NB4 (cell line): Measurements from ENCODE around the gene VPS29.

Experiments used
- CTCF ChIP-seq: IDR thresholded peaks from one replicate; pipeline ENCODE4 v1.5.1; 2012; ENCODE audit warnings: low read depth, low read length
- MYC ChIP-seq: IDR thresholded peaks from 2 replicates; pipeline ENCODE4 v1.6.1; 2011; ENCODE audit warnings: low read depth, low read length

GRCh38 chr12:110465024-110465423 is 36.9 kb downstream of the VPS29 start:
- TF ChIP-seq CTCF (no peak), MYC (no peak)
